GM12864 (cell line): ENCODE results near the gene DSCAM.

Source experiments
- DNase-seq: peaks from one replicate; pipeline ENCODE4 v3.0.0-alpha.2; 2011; ENCODE audit warnings: low read depth
- H3K4me3 ChIP-seq: 2 replicates; pipeline ENCODE4 v1.5.1; 2011; ENCODE audit warnings: mild to moderate bottlenecking, low read depth, low read length, control low read depth
- TF ChIP-seq, protein P1 (sequence below): IDR thresholded peaks from 2 replicates; pipeline ENCODE4 v1.5.1; 2011; ENCODE audit warnings: low read depth, mild to moderate bottlenecking, moderate library complexity, low read length, control low read depth, inconsistent platforms; ENCODE audit errors: missing control alignments

DSCAM gene

DNA sequence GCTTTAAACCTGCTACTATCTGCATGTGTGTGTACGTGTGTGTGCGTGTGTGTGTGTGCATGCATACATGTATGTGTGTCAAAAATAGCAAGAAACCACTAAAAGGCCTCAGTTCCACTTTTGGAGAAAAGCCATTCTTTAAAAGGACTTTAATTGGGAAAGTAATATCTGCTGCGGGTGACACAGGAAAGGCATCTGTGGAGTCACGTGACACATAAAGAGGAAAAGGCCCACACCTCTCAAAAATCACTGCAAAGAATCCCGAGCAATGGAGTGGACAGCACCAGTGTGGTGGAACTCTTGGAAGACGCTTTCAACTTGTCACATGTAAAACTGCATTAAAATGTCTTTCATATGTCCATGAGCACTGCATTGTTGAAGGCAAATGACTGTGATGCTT, 63.6 kb downstream of the DSCAM start:
- TF ChIP-seq, protein P1, sequence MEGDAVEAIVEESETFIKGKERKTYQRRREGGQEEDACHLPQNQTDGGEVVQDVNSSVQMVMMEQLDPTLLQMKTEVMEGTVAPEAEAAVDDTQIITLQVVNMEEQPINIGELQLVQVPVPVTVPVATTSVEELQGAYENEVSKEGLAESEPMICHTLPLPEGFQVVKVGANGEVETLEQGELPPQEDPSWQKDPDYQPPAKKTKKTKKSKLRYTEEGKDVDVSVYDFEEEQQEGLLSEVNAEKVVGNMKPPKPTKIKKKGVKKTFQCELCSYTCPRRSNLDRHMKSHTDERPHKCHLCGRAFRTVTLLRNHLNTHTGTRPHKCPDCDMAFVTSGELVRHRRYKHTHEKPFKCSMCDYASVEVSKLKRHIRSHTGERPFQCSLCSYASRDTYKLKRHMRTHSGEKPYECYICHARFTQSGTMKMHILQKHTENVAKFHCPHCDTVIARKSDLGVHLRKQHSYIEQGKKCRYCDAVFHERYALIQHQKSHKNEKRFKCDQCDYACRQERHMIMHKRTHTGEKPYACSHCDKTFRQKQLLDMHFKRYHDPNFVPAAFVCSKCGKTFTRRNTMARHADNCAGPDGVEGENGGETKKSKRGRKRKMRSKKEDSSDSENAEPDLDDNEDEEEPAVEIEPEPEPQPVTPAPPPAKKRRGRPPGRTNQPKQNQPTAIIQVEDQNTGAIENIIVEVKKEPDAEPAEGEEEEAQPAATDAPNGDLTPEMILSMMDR, result no peak

DNA sequence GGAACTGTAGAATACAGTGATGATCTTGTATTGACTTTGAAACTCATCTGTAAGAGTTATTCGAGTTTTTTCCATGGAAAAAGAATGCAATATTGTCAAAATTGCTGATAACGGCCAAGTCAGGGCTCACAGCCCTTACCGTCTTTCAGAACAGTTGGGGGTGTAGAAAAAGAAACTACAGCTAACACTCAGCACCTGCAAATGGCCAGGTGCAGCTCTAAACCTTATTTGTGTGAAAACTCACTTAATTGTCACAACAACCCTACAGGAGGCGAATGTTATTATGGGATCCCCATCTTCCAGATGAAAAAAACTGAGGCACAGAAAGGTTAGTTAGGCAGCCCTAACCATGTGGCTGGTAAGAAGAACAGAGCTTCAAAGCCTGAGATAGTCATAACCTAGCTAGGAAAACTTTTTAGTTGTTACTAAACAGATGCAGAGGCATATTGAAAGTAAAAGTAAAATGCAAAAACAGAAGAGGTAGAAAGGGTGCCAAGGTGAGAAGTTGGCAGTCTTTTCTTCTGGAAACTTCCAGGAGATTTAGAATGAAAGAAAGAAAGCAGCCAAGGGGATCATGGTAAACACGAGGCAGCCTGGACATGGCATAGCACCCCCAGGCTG, 76.4 kb downstream of the DSCAM start:
- TF ChIP-seq, protein P1, result no peak
- DNase-seq, result no peak
- no peak overlapping the region for H3K4me3 ChIP-seq

More for the DNA sequence above, 63.6 kb downstream of the DSCAM start:
- DNase-seq, result no peak
- no peak overlapping the region for H3K4me3 ChIP-seq

DNA sequence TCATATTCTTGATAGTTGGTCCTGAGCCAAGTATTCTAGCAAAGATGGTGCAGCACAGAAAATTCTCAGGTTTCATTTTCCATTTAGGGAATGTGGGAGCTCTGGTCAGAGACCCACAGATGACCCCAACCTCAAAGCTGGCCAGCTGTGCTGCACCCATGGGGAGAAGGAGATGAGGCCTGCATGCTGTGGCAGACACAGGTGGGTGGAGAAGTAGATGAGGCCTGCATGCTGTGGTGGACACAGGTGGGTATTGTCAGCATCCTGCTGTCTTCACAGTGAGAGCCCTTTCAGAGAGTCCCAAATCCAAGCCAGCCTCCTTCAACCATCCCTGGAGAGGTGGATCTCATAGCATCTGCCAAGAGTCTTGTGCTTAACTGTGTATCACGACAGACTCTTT, 77.7 kb downstream of the DSCAM start:
- TF ChIP-seq, protein P1, result no peak
- DNase-seq, result no peak
- no peak overlapping the region for H3K4me3 ChIP-seq

DNA sequence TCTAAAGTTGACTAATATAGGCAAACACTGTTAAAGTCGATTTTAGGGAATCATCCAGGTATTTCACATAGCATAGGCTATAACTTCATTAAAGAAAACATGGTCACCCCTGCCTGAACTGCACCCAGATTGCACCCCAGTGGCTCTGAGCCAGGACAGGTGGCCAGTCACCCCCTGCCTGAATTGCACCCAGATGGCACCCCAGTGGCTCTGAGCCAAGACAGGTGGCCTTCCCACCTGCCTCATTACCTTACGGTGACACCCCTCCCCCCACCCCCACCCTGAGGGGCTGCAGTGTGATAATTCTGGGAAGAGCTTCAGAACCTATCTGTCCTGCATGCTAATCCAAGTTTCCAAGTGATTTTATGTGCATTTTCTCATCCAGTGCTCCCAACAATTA, 78.9 kb downstream of the DSCAM start:
- TF ChIP-seq, protein P1, result no peak
- DNase-seq, result no peak
- no peak overlapping the region for H3K4me3 ChIP-seq

DNA sequence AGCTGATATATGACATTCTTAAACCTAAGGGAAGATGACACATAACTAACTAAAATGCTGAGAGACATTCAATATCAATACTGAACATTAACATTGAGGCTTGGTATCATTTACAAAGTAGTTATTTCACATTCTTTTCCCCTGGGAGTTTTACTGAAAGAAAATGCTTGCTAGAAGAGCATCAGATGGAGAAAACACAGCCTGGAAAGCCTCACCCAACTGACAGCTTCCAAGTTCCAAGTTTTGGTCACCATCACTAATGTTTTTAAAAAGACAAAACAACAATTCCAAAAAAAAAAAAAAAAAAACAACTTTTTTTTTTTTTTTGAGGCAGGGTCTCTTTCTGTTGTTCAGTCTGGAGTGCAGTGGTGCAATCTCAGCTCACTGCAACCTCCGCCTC, 80.6 kb downstream of the DSCAM start:
- H3K4me3 ChIP-seq, result no peak overlapping the region
- no peak for DNase-seq
- TF ChIP-seq, protein P1, result no peak

DNA sequence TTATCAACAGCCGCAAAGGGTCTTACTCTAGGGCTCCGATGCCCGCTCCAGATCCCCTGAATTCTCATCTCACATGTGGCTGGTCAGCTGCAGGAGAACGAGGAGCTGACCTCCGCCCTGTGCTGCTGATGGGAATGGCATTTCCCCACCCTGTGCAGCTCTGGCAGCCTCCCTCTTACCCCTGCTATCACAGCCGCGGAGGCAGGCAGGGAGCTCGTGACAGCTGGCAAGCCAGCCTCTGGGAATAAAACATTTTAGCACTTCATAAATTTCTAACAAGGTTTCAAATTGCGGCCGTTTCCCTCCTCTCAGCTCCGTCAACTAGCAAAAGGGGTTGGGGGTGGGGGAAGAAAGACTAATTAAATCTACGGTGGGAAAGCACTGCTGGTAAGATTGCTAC, 81.1 kb downstream of the DSCAM start:
- no peak overlapping the region for H3K4me3 ChIP-seq
- DNase-seq, result no peak
- TF ChIP-seq, protein P1, result no peak

DNA sequence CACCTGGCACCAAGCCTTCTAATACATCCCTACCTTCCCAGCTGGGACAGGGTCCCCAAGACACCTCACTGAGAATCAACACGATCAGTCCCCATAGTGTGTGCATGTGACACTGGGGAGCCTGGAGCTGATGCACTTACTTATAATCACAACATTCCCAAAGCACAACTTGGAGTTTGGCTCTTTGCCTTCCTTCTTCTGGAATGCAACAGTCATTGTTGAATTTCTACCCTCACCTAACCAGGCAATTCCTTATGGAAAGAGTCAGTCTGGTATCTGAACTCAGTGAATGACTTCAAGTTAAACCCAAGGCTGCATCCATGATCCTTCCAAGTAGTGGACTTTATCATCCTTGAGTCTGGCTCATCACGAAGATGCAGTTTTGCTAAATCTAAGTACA, 86.1 kb downstream of the DSCAM start:
- TF ChIP-seq, protein P1, result no peak
- no peak overlapping the region for H3K4me3 ChIP-seq
- no peak for DNase-seq
